Mucosa of rectum (tissue), 2 donors: ENCODE measurements around the gene FAM193B.

Experiments
- H3K27ac ChIP-seq, 2 donors: one replicate each; pipeline ENCODE4 v1.7.0; 2013; ENCODE audit warnings: inconsistent platforms in 2 of 2, low read depth in 2 of 2, low read length in 2 of 2
- H3K27me3 ChIP-seq, 2 donors: one replicate each; pipeline ENCODE4 v1.7.0; 2013; ENCODE audit warnings: low read length in 2 of 2; ENCODE audit not compliant: control insufficient read depth in 2 of 2, insufficient read depth in 2 of 2
- H3K36me3 ChIP-seq, 2 donors: one replicate each; pipeline ENCODE4 v1.7.0; 2013; ENCODE audit warnings: low read length in 2 of 2; ENCODE audit not compliant: control insufficient read depth in 2 of 2, insufficient read depth in 2 of 2
- H3K4me1 ChIP-seq, 2 donors: one replicate each; pipeline ENCODE4 v1.7.0; 2013; ENCODE audit warnings: low read length in 2 of 2, mild to moderate bottlenecking in 1 of 2; ENCODE audit not compliant: control insufficient read depth in 2 of 2, insufficient read depth in 2 of 2
- H3K4me3 ChIP-seq, 2 donors: one replicate each; pipeline ENCODE4 v1.7.0; 2013; ENCODE audit warnings: low read length in 2 of 2
- H3K9ac ChIP-seq, 2 donors: one replicate each; pipeline ENCODE4 v1.7.0; 2013; ENCODE audit warnings: low read length in 2 of 2, low read depth in 1 of 2, mild to moderate bottlenecking in 1 of 2
- H3K9me3 ChIP-seq, 2 donors: one replicate each; pipeline ENCODE4 v1.7.0; 2013; ENCODE audit warnings: low read length in 2 of 2; ENCODE audit not compliant: control insufficient read depth in 2 of 2
- donor health status: healthy.
- donor health status: Normal muscosa, but diverticular disease.

The FAM193B gene

DNA sequence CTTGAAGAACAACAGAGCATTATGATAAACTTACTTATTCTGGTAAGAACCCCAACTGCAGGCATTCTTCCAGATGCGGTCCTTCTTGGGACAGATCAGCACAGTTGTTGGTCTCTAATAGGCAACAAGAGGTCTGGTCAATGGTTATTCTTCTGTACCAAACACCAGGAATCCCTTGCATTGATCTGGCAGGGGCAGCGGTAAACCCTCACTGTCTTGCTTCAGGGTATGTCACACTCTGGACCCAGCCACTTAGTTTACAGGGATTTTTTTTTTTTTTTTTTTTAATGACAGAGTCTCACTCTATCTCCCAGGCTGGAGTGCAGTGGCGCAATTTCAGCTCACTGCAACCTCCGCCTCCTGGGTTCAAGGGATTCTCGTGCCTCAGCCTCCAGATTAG, 1.3 kb upstream of the FAM193B start:
- Histone ChIP-seq H3K27me3 (no peaks in the 10 kb centered on the region), H3K9ac (no peak overlapping the region), H3K9me3 (no peaks in the 10 kb centered on the region), H3K36me3 (peaks cover under 1 to 4% of the 10 kb centered on the region in 2 donors), H3K27ac (no peak overlapping the region), H3K4me3 (no peak overlapping the region), H3K4me1 (peaks cover 10 to 22% of the 10 kb centered on the region in 2 donors)

- H3K9me3 ChIP-seq, result no peaks in the 10 kb centered on the region
- no peak overlapping the region for H3K27ac ChIP-seq
- peaks cover 10 to 22% of the 10 kb centered on the region in 2 donors for H3K4me1 ChIP-seq
- no peak overlapping the region for H3K9ac ChIP-seq
- H3K36me3 ChIP-seq, result peaks cover 4 to 8% of the 10 kb centered on the region in 2 donors
- no peaks in the 10 kb centered on the region for H3K27me3 ChIP-seq
- peak overlapping the region; percentile 74 to 84 for H3K4me3 ChIP-seq
Observed at GRCh38 chr5:177555228-177555627, 865 bp upstream of the FAM193B start.

GRCh38 chr5:177553671-177554429, 513 bp downstream of the FAM193B start:
- Histone ChIP-seq H3K4me3 (peak overlapping the region; percentile 76 to 84), H3K27ac (peak overlapping the region; percentile 54 to 71)

DNA sequence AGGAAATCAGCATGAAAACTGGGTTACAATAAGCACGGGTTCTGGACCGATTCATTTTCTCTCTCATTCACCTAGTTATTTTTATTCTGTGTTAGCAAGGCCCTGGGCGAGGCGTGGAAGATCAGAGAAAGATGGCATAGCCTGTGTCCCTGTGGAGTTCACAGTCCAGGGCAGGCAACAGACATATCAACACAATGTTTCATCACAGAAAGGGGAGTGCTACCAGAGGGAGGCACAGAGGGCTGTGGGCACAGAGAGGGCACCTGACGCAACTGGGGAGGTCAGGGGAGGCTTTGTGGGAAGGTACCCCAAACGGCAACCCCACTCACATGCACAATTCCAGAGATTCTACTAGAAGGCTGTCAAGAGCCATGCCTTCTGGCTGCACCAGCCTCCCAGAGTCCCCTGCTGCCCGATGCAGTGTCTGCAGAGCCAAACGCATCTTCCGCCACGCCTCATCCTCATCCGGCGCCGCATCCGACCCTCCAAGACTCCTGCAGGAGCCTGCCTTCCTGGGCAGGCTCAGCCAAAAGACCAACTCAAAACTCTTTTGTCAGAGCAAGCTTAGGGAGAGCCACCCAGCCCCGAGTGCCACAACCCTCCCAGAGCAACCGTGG, 1.4 kb downstream of the FAM193B start:
- peaks cover 10 to 22% of the 10 kb centered on the region in 2 donors for H3K4me1 ChIP-seq
- H3K36me3 ChIP-seq, result peaks cover 4 to 12% of the 10 kb centered on the region in 2 donors
- H3K27ac ChIP-seq, result peak overlapping the region in 1 of 2 donors; percentile 71

More at GRCh38 chr5:177553671-177554429, 513 bp downstream of the FAM193B start:
- peaks cover 4 to 12% of the 10 kb centered on the region in 2 donors for H3K36me3 ChIP-seq
- peaks cover 10 to 22% of the 10 kb centered on the region in 2 donors for H3K4me1 ChIP-seq
- H3K9ac ChIP-seq, result peak overlapping the region; percentile 63 to 78
- no peaks in the 10 kb centered on the region for H3K9me3 ChIP-seq
- no peaks in the 10 kb centered on the region for H3K27me3 ChIP-seq

DNA sequence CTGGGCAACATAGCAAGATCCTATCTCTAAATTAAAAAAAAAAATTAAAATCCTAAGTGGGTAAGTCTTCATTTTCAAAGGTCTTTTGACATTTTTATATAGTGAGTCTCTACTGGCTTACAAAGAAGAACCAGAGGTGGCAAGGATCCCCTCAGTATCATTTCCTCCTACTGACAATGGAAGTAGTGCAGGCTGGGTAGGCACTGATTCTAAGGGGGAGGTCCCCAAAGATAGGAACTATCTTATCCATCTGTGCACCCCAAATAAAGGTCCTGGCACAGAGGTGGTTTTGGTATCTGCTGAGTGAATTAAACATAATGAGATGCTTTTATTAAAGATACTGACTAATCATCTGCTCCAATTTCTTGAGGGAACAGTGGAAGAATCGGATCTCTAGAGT, 4.2 kb downstream of the FAM193B start:
- Histone ChIP-seq H3K9ac (no peak overlapping the region), H3K4me3 (no peak overlapping the region), H3K27ac (no peak overlapping the region), H3K36me3 (peaks cover 4 to 17% of the 10 kb centered on the region in 2 donors), H3K9me3 (no peaks in the 10 kb centered on the region), H3K4me1 (peaks cover 10 to 18% of the 10 kb centered on the region in 2 donors), H3K27me3 (no peaks in the 10 kb centered on the region)

More for the DNA sequence above, 1.4 kb downstream of the FAM193B start:
- no peaks in the 10 kb centered on the region for H3K9me3 ChIP-seq
- peak overlapping the region; percentile 76 to 84 for H3K4me3 ChIP-seq
- no peaks in the 10 kb centered on the region for H3K27me3 ChIP-seq
- H3K9ac ChIP-seq, result peak overlapping the region; percentile 63 to 78

DNA sequence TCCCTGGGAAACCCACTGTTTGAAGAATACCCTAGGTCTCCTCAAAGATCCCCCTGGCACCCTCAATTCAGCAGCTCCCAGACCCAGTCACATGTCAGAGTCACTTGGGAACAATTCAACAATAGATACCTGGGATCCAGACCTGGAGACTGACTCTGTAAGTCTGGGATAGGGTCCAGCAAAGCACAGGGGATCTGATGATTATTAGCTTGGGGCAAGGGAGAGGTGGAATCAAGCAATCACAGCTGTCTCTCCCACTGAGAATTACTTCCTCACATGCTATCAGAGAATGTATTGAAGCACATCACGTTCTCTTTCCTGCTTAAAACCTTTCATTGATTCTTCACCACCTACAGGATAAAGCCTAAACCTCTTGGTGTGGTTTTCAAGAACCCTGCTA, 5.9 kb downstream of the FAM193B start:
- Histone ChIP-seq H3K27ac (no peak overlapping the region), H3K9me3 (no peaks in the 10 kb centered on the region), H3K36me3 (peaks cover 4 to 17% of the 10 kb centered on the region in 2 donors), H3K4me3 (no peak overlapping the region), H3K9ac (no peak overlapping the region), H3K27me3 (no peaks in the 10 kb centered on the region), H3K4me1 (peaks cover 7 to 11% of the 10 kb centered on the region in 2 donors)

DNA sequence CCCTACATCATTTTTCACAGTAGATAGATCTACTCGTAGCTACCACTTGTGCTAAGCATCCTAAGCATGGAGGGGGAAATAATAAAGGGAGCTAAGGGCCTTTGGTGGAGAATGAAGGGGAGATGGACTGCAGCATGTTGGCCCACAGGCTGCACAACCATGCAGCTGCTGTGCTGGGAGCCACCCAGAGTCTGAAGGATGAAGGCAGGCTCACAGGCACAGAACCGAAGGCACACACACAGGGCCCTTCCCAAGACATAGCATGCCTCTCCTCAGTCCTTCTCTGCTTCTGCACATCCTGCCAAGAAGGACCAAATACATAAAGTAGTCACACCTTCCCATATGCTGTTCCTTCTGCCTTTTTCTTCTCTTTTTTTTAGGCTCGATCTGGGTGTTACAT, 6.6 kb downstream of the FAM193B start:
- H3K27me3 ChIP-seq, result no peaks in the 10 kb centered on the region
- H3K4me1 ChIP-seq, result peaks cover under 1 to 4% of the 10 kb centered on the region in 2 donors
- no peak overlapping the region for H3K4me3 ChIP-seq
- no peak overlapping the region for H3K27ac ChIP-seq
- H3K9ac ChIP-seq, result no peak overlapping the region
- H3K36me3 ChIP-seq, result peaks cover 4 to 17% of the 10 kb centered on the region in 2 donors
- no peaks in the 10 kb centered on the region for H3K9me3 ChIP-seq

GRCh38 chr5:177546258-177546741, 8.1 kb downstream of the FAM193B start:
- Histone ChIP-seq H3K27me3 (no peaks in the 10 kb centered on the region), H3K36me3 (peaks cover 7 to 17% of the 10 kb centered on the region in 2 donors), H3K27ac (peak overlapping the region; percentile 27 to 54), H3K4me1 (peaks cover 0 to 3% of the 10 kb centered on the region in 2 donors), H3K9me3 (no peaks in the 10 kb centered on the region), H3K9ac (no peak overlapping the region), H3K4me3 (no peak overlapping the region)

DNA sequence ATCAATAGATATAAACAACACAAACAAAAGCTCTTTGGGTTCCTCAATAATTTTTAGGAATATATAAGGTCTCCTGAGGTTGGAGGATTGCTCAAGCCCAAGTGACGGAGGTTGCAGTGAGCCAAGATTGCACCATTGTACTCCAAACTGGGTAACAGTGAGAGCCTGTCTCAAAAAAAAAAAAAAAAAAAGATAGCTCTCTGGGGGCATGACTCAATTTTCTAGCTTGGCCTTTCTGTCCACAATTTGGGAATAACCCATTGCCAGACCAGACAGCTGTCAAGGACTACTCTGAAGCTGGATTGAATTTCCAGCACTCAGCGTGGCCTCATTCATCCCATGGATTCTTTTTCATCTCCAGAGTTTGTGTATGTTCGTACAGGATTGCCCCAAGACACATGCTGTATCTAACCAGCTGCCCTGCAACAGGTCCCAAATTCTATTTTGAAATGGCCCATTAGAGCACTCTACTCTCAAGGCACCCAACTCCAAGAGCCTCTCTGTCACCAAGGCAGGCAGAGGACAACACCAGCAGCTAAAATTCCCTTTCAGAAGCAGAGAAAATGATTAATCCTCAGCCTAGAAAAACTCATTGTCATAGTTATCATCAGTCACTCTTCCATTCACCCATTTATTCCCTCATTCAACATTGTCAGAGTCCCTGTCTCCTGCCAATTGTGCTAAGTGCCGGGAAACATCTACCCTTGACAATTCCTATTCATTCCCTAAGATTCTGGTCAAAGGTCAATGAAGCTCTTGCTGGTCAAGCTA, 8.7 kb downstream of the FAM193B start:
- H3K27me3 ChIP-seq, result no peaks in the 10 kb centered on the region
- H3K9ac ChIP-seq, result no peak overlapping the region
- no peaks in the 10 kb centered on the region for H3K9me3 ChIP-seq
- peaks cover 0 to 3% of the 10 kb centered on the region in 2 donors for H3K4me1 ChIP-seq
- H3K4me3 ChIP-seq, result no peak overlapping the region
- peaks cover 7 to 13% of the 10 kb centered on the region in 2 donors for H3K36me3 ChIP-seq
- peak overlapping the region; percentile 26 to 54 for H3K27ac ChIP-seq
